Measurements from ENCODE around the gene PRKCE.

The PRKCE gene

GRCh38 chr2:45788401-45788800, 136.9 kb downstream of the PRKCE start:
- no peak for DNase-seq

GRCh38 chr2:45789317-45789716, 137.8 kb downstream of the PRKCE start:
- no peak for DNase-seq

- DNase-seq, result no peak
Measured at GRCh38 chr2:45789961-45790723, 138.7 kb downstream of the PRKCE start.

DNA sequence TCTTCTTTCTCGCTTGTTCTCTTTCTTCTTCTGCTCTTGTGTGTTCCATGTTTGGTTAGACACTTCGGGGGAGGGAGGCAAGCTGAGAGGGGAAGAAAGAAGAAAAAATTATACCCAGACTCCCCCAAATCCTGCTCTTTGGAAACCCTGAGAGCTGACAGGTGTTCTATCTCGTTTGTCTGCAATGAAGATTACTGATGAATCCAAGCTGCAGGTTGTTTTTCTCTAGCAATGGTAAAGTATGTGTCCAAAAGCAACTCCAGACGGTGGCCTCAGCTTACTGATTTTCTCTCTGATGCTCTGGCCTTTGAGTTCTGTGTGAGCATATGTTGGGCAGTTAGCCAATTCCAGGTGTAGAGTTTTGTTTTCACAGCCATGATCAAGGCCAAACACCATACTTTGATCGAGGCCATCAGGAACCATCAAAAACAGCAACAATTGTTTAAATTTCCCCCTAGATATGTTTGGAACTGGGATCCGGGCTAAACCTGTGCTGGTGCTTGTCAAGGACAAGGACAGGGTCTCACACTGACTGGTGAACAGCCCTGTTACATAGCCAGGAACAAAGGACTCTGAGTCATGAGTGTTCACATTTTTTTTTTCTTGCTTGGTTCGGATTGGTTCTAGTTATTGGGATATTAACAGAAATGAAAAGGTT, 142.0 kb downstream of the PRKCE start:
- no peak for DNase-seq

- no peak for DNase-seq
Measured at GRCh38 chr2:45794134-45794617, 142.7 kb downstream of the PRKCE start.

GRCh38 chr2:45796500-45796899, 145.0 kb downstream of the PRKCE start:
- no peak for DNase-seq

DNA sequence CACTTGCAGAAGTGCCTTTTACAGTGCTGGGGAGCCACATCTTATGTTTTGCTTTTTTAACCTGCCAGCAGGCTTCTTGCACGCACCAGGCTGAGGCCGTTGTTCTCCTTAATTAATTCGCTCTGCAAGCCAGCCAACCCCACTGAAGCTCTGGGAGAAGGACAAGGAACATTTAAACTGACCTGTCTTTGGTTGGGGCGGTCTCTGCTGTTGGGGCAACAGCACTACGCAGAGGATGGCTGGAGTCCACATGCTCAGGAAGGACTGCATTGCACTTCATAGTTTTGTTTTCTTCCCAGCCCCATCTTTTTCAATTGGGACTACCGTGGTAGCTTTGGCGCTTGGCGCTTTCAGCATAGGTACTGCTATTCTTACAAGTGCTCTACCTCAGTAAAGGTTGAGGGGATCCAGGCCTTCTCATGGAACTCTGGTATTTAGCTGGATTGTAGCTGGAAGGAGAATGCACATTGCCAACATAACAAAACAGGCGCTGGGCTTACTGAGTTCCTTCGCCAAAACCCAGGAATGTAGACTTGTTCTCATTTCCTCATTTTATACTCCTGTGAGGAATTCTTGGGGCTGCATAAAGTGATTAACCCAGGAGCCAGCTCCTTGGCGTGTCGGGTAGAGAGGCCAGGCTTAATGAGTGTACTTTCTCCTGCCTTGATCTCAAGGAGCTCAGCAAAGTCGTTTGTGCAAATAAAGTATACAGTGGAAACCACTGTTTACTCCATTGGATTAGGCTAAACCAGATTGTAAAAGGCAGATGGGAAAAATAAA, 146.2 kb downstream of the PRKCE start:
- DNase-seq, result no peak

DNA sequence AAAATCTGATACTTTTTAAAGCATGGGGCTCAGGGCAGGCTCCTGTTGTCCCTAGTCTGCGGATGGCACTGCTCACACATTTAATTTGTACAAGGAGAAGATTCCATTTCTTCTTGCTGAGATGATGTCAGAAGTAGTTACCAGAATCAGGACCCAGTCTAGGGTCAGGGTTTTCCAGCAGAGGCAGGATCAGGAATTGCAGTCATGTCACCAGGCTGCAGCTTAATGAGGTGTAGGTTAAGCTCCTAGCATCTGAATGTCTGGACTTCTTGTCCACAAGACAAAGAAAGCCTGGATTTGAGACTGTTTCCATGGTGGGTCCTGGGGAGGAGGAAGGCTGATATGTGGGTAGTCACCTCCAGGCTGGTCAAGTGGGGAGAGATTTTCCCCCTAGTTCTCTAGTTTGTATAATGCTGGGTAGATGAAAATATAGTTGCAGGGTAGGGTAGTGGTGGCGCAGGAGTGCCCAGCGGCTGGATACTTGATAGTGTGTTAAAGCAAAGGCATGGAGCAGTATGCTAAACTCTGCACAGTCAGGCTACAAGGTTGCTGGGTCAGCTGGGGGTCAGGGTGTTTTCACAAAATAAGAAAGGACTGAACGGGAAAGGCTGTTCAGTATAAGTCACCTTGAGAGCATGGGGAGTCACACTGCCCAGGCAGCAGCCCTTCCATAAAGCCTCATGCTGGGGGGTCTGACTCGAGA, 148.4 kb downstream of the PRKCE start:
- no peak for DNase-seq

DNA sequence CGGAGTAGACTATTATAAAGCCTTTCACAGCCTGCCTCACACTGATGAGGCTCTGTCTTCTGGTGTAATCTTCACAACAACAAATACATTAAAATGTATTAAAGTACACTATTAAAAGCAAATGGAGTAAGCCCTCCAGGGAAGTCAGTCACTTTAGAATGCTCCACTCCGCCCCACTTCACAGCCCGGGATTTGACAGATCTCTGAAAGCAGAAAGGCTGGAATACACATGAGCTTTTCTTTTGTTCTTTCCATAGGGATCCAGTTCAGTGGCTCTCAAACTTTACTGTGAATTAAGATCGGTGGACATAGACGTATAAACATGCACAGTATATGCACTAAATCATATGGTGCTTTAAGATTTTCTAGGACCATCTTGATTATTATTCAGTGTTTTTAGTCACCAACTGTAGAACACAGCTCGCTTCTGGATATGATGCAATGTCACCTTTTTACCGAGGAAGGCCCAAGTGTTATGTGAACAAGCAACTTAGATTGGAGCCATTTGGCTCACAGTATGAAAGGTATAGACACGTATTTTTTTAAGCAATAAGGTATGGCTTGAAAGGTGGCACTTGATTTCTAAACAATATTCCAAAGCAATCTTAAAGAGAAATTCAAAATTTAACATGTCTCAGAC, 151.1 kb downstream of the PRKCE start:
- no peak for DNase-seq

GRCh38 chr2:45804987-45805755, 153.7 kb downstream of the PRKCE start:
- DNase-seq, result no peak

- no peak for DNase-seq
Measured at GRCh38 chr2:45806563-45807358, 155.3 kb downstream of the PRKCE start.

DNA sequence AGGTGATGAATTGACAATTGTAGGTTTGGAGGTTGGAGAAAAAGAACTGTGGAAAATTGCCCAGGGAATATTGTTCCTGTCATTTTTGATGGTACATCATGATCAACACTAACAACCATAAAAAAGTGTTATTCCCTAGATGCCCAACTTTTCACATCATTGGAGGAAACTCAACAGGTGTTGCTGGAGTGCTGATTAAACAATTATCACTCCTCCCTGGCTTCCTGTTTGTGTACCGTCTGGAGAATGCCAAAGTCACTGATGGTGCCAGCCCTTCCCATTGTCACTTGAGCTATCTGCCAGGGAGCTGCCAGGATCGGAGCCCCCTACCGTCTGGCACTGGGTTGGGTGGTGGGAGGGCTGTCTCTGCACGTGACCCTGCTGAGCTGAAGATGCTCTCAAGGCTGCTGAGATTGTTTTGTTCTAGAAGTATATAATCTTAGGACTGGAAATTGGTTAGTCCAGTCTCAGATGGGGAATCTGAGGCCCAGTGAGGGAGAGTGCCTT, 156.9 kb downstream of the PRKCE start:
- DNase-seq, result no peak

DNA sequence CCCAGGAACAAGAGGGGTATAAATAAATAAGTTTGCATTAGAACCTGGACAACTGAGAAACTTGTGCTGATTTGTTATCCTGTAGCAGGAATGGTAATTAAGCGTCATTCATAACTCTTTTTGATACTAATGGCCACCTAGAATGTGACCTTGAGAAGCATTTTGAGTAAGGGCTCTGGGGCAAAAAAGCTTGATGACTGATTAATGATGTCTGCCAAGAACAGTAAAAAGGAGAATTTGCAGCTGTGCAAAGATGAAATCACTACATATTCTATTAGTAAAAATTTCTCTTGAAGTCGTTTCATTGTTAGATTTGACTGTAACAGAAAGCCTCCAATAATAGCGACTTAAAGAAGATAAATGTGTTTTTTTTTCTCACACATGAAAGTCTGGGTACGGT, 157.7 kb downstream of the PRKCE start:
- DNase-seq, result no peak

DNA sequence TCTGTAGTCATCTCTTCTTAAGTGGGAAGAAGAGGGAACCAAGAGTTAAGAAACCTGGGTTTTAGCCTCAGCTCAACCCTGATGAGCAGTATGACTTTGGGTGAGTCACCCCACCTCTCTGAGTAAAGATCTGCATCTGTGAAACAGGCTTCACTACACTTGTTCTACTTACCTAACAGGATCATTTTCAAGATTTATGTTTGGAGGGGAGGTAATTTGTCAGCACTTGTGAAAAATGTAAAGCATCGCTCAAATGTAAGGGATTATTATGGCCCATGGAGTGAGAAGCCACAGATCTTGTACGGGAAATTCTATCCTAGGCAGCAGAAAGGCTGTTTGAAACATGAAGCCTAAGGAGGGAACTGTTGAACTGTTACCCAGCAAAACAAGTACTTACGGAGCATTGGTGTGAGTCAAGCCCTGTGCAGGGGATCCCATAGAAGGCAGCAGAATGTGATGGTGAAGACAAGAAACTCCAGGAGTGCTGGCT, 160.6 kb downstream of the PRKCE start:
- DNase-seq, result no peak

DNA sequence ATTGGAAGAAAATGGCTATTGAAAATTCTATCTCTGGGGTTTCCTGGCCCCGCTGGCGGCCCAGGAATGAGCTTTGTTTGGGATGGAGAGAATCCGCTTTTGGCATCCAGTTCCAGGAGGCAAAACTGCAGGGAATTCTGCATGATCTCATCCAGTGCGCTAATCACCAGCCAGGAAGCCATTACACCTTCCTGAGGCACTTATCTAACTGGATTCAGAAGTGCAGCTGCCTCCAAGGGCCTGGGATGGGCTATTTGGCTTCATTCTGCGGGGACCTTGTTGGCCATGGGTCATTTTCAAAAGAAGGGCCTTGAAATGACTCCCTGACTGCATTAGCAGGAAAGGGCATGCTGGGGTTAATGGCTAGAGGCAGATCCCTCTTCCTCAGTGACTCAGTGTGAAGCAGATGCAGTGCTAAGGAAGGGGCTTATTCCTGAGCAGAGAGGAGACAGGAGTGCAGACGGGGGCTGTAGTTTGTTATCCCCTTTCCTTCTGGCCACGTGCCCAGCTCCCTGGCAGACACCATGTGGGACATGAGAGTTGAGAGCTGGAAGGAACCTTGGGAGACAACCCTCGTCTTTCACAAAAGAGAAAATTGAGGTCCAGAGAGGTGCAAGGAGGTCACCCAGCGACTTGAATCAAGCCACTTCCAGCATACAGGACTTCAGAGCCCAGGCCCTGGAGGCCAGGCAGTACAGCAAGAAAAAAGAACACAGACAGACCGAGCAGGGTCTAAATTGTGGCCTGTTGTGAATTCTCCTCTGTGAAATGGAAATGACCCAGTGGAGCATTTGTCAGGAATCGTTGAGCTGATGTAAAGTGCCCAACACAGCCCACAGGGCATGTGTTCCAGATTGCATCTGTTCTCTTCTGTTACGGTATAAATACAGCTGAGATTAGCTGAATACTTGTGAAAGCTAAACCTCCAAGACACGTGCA, 161.8 kb downstream of the PRKCE start:
- no peak for DNase-seq

GRCh38 chr2:45814488-45814887, 163.0 kb downstream of the PRKCE start:
- no peak for DNase-seq

DNA sequence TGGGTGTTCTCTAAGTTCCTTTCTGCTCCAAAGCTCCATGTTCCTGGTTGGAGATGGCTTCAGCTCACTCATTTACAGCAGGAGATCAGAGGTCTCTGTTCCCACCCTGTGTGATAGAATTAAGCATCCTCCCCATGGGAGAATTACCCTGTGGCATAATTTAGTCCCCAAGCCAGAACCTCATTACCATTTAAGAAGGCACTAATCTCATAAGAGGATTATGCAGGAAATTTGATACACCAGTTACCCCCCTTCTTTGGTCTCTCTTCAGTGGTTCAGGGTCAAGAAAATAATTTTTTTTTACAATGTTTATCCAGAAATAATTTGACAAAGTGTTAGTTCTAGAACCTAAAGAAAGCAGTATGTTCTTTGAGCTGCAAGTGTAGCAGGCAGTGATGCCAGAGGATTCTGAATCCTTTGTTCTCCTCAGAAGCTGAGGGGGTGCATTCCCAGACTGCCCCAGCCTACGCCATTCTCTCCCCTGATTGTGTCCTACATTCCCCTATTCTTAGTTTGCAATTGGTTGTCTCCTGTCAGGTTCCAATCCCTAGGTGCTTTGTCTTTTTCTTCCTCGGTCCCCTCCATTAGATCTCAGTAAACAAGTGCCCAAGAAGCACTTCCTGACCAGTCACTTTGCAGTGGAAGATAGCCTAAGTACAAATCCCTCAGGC, 163.6 kb downstream of the PRKCE start:
- DNase-seq, result no peak

- DNase-seq, result no peak
Measured at GRCh38 chr2:45816272-45816671, 164.8 kb downstream of the PRKCE start.

- no peak for DNase-seq
Measured at GRCh38 chr2:45818591-45818990, 167.1 kb downstream of the PRKCE start.

Data from stimulated activated CD4-positive, alpha-beta T cell treated with anti-CD3 and anti-CD28 coated beads, Interleukin-4, amount 100 ng/mL, for 4 hours (primary cell).